Uterus (tissue), 4 donors: ENCODE data around the gene LEUTX. TPM values are rescaled to one million over a fixed set of nuclear protein-coding genes. Genes with fewer than 3 reads are reported as not detected.

Source experiments
- DNase-seq, 2 donors: peaks; one replicate each; pipeline ENCODE4 v3.0.0-alpha.2; 2019 to 2020
- H3K27ac ChIP-seq, 2 donors: fragments of 200-600 bp; sonication (generic); 1 replicate in 1 of 2; 2 replicates in 1 of 2; pipeline ENCODE4 v1.5.1; 2016 to 2018
- H3K27me3 ChIP-seq, 2 donors: fragments of 200-600 bp; sonication (generic); one replicate each; pipeline ENCODE4 v1.5.1; 2018 to 2019; ENCODE audit warnings: control low read depth in 1 of 2
- H3K36me3 ChIP-seq, 2 donors: fragments of 200-600 bp; sonication (generic); one replicate each; pipeline ENCODE4 v1.5.1; 2019; ENCODE audit warnings: control low read depth in 1 of 2
- H3K4me1 ChIP-seq, 2 donors: fragments of 200-600 bp; sonication (generic); one replicate each; pipeline ENCODE4 v1.5.1; 2018 to 2019; ENCODE audit warnings: control low read depth in 1 of 2
- H3K4me3 ChIP-seq, 2 donors: fragments of 200-600 bp; sonication (generic); 1 replicate in 1 of 2; 2 replicates in 1 of 2; pipeline ENCODE4 v1.5.1; 2018 to 2019; ENCODE audit warnings: mild to moderate bottlenecking in 1 of 2
- H3K9me3 ChIP-seq, 2 donors: fragments of 200-600 bp; sonication (generic); one replicate each; pipeline ENCODE4 v1.5.1; 2019; ENCODE audit warnings: control low read depth in 1 of 2
- CTCF ChIP-seq, 4 experiments: fragments of 200-600 bp in 2 of 4; fragments of 450-650 bp in 2 of 4; sonication (generic) in 2 of 4; IDR thresholded peaks; one replicate each; pipeline ENCODE4 v1.5.1; 2016 to 2019; ENCODE audit warnings: antibody characterized with exemption in 4 of 4, mild to moderate bottlenecking in 2 of 4, moderate library complexity in 1 of 4
- POLR2A ChIP-seq, 2 donors: fragments of 450-650 bp; IDR thresholded peaks; one replicate each; pipeline ENCODE4 v1.6.1; 2016; ENCODE audit warnings: antibody characterized with exemption in 2 of 2, mild to moderate bottlenecking in 1 of 2, moderate library complexity in 1 of 2
- intact Hi-C: fragments of 100-400 bp; cut with DNase I; formaldehyde crosslinking; loops from one replicate; pipeline ENCODE4 v1.15.1; 2023; ENCODE audit warnings: low total_unique reads
- total RNA-seq, 4 donors: library from RNA; depleted of rRNA in 3 of 4; stranded (reverse); fragments of >200 nt in 3 of 4; gene quantifications; one replicate each; pipeline versions ENCODE4 v1.1.0 to v1.2.4, GENCODE V29; 2014 to 2023
- donor health status: DM: yes; HTN: yes; CAD: no.

The LEUTX gene, protein sequence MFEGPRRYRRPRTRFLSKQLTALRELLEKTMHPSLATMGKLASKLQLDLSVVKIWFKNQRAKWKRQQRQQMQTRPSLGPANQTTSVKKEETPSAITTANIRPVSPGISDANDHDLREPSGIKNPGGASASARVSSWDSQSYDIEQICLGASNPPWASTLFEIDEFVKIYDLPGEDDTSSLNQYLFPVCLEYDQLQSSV
- not detected for total RNA-seq

DNA sequence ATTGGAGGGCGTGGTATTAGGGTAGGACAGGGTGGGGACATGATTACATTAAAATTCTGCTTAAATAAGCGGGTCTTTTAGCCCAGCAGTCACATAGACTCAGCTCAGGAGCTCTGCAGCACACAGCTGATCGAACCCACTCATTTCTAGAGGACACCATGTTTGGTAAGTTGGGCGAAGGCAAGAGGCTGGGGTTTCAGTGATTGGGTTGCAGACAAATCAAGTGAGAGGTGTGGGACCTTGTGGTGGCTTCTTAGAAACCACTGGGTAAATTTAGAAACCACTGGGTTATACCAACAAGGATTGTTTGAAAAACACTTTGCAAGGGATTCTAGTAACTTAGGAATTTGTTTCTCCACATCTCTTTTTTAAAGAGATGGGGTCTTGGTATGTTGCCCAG, at the start of gene LEUTX:
TSS of gene LEUTX (plus strand) at position 92 of the 400 bp plus-strand sequence. CDS start at position 159, 67 bp downstream.
- DNase-seq, result no peak
- TF ChIP-seq CTCF (IDR thresholded peaks at IDR 0.05), result no peak
- TF ChIP-seq POLR2A (IDR thresholded peaks at IDR 0.05), result no peak
- H3K9me3 ChIP-seq, result no peaks in the 10 kb centered on the region
- H3K36me3 ChIP-seq, result no peaks in the 10 kb centered on the region
- no peak within 1 kb of the TSS for H3K4me3 ChIP-seq
- H3K4me1 ChIP-seq, result no peaks in the 10 kb centered on the region
- H3K27ac ChIP-seq, result no peak within 1 kb of the TSS
- intact Hi-C loops, result no loop called here
- no peaks in the 10 kb centered on the region for H3K27me3 ChIP-seq

DNA sequence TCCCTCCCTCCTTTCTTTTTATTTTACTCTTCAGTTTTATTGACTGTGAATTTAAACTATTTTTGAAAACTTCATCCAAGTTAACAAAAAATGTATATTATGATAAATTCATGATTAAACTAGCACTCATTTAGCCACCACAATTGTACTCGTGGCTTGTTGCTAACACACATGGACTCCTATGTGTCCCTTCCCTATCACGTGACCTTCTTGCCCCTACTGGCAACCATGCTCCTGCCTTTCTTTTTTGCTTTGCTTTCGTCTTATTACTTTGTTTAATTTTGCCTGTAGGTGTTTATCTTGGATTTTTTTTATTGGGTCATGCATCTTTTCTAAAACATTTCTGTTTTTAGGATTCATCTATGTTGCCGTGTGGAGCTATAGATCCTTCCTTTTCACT, 49.1 kb upstream of the LEUTX start:
- Histone ChIP-seq H3K36me3 (no peaks in the 10 kb centered on the region), H3K27me3 (no peaks in the 10 kb centered on the region), H3K27ac (no peak overlapping the region), H3K9me3 (no peaks in the 10 kb centered on the region), H3K4me3 (no peak overlapping the region), H3K4me1 (no peaks in the 10 kb centered on the region)
- TF ChIP-seq POLR2A (IDR thresholded peaks at IDR 0.05) (no peak), CTCF (IDR thresholded peaks at IDR 0.05) (no peak)
- intact Hi-C loops, result no loop called here
- DNase-seq, result no peak

GRCh38 chr19:39731685-39732084, 47.0 kb upstream of the LEUTX start:
- intact Hi-C loops, result no loop called here

GRCh38 chr19:39733841-39734240, 44.8 kb upstream of the LEUTX start:
- no peak overlapping the region for H3K27ac ChIP-seq
- DNase-seq, result no peak
- no peaks in the 10 kb centered on the region for H3K27me3 ChIP-seq
- TF ChIP-seq CTCF (IDR thresholded peaks at IDR 0.05) (no peak), POLR2A (IDR thresholded peaks at IDR 0.05) (no peak)
- H3K4me3 ChIP-seq, result no peak overlapping the region
- H3K4me1 ChIP-seq, result no peaks in the 10 kb centered on the region
- H3K36me3 ChIP-seq, result no peaks in the 10 kb centered on the region
- intact Hi-C loops, result no loop called here
- no peaks in the 10 kb centered on the region for H3K9me3 ChIP-seq

More at GRCh38 chr19:39731685-39732084, 47.0 kb upstream of the LEUTX start:
- Histone ChIP-seq H3K4me1 (no peaks in the 10 kb centered on the region), H3K27ac (no peak overlapping the region), H3K4me3 (no peak overlapping the region), H3K27me3 (no peaks in the 10 kb centered on the region), H3K36me3 (no peaks in the 10 kb centered on the region), H3K9me3 (no peaks in the 10 kb centered on the region)
- DNase-seq, result no peak
- TF ChIP-seq CTCF (IDR thresholded peaks at IDR 0.05) (no peak), POLR2A (IDR thresholded peaks at IDR 0.05) (no peak)

GRCh38 chr19:39735688-39736087, 43.0 kb upstream of the LEUTX start:
- Histone ChIP-seq H3K9me3 (no peaks in the 10 kb centered on the region), H3K27ac (no peak overlapping the region), H3K36me3 (no peaks in the 10 kb centered on the region), H3K4me1 (no peaks in the 10 kb centered on the region), H3K27me3 (no peaks in the 10 kb centered on the region), H3K4me3 (no peak overlapping the region)
- intact Hi-C loops, result no loop called here
- no peak for TF ChIP-seq POLR2A (IDR thresholded peaks at IDR 0.05)
- TF ChIP-seq CTCF (IDR thresholded peaks at IDR 0.05), result no peak
- DNase-seq, result no peak
